ENCODE measurements around the gene HTRA3. TPM values are rescaled to one million over a fixed set of nuclear protein-coding genes. Genes with fewer than 3 reads are reported as not detected.
A peak's percentile ranks its signal among the peaks of the same experiment; 100 is the strongest.

The HTRA3 gene
- total RNA-seq, 2 donors from 2014 or later: 3.2 to 4.6 TPM

- H3K4me3 Mint-ChIP-seq: no peak overlapping the region
- DNase-seq: peak; percentile 26
- Histone ChIP-seq H3K27ac (ENCODE audit: low read depth, low read length) (no peak overlapping the region), H3K27me3 (ENCODE audit: control insufficient read depth, insufficient read depth, low read length, poor library complexity, severe bottlenecking) (no peaks in the 10 kb centered on the region), H3K4me1 (ENCODE audit: control insufficient read depth, insufficient read depth, low read length) (no peaks in the 10 kb centered on the region), H3K9ac (ENCODE audit: extremely low read depth, low read length, poor library complexity, severe bottlenecking) (no peak overlapping the region), H3K9me3 (ENCODE audit: control insufficient read depth, low read length) (no peaks in the 10 kb centered on the region), H3K4me3 (ENCODE audit: low read length) (no peak overlapping the region), H3K36me3 (ENCODE audit: control insufficient read depth, insufficient read depth, low read length) (no peaks in the 10 kb centered on the region)
- no peaks in the 10 kb centered on the region for H3K4me1 Mint-ChIP-seq
- no peaks in the 10 kb centered on the region for H3K36me3 Mint-ChIP-seq (ENCODE audit: low read depth)
- WGBS, 2 experiments (ENCODE audit: insufficient coverage in 1 of 2, insufficient read length in 1 of 2): 90 to 100% methylated on average over 5 to 6 of the region's 6 CpGs
- H3K27ac Mint-ChIP-seq: no peak overlapping the region
- no peak for TF ChIP-seq CTCF (conservative IDR thresholded peaks at IDR 0.05)
- peaks cover 8% of the 10 kb centered on the region for H3K27me3 Mint-ChIP-seq (ENCODE audit: insufficient read depth)
- H3K9me3 Mint-ChIP-seq: peaks cover 10% of the 10 kb centered on the region
Measured at GRCh38 chr4:8324640-8325239, 55.2 kb downstream of the HTRA3 start.

GRCh38 chr4:8325291-8325973 lies 55.9 kb downstream of the HTRA3 start:
- no peak for TF ChIP-seq CTCF (conservative IDR thresholded peaks at IDR 0.05)
- H3K4me1 ChIP-seq (ENCODE audit: control insufficient read depth, insufficient read depth, low read length): no peaks in the 10 kb centered on the region
- Mint-ChIP-seq H3K36me3 (ENCODE audit: low read depth) (no peaks in the 10 kb centered on the region), H3K27me3 (ENCODE audit: insufficient read depth) (peaks cover 8% of the 10 kb centered on the region), H3K27ac (no peak overlapping the region), H3K4me3 (no peak overlapping the region), H3K4me1 (no peaks in the 10 kb centered on the region), H3K9me3 (peaks cover 10% of the 10 kb centered on the region)
- no peak overlapping the region for H3K9ac ChIP-seq (ENCODE audit: extremely low read depth, low read length, poor library complexity, severe bottlenecking)
- DNase-seq: peak; percentile 29
- no peaks in the 10 kb centered on the region for H3K9me3 ChIP-seq (ENCODE audit: control insufficient read depth, low read length)
- H3K27me3 ChIP-seq (ENCODE audit: control insufficient read depth, insufficient read depth, low read length, poor library complexity, severe bottlenecking): no peaks in the 10 kb centered on the region
- WGBS, 2 experiments (ENCODE audit: insufficient coverage in 1 of 2, insufficient read length in 1 of 2): 70 to 80% methylated on average over 5 to 8 of the region's 8 CpGs
- H3K27ac ChIP-seq (ENCODE audit: low read depth, low read length): no peak overlapping the region
- H3K36me3 ChIP-seq (ENCODE audit: control insufficient read depth, insufficient read depth, low read length): no peaks in the 10 kb centered on the region
- H3K4me3 ChIP-seq (ENCODE audit: low read length): no peak overlapping the region

GRCh38 chr4:8326206-8326605 lies 56.7 kb downstream of the HTRA3 start:
- no peak for DNase-seq
- Histone ChIP-seq H3K27me3 (ENCODE audit: control insufficient read depth, insufficient read depth, low read length, poor library complexity, severe bottlenecking) (no peaks in the 10 kb centered on the region), H3K9ac (ENCODE audit: extremely low read depth, low read length, poor library complexity, severe bottlenecking) (no peak overlapping the region), H3K27ac (ENCODE audit: low read depth, low read length) (no peak overlapping the region), H3K36me3 (ENCODE audit: control insufficient read depth, insufficient read depth, low read length) (no peaks in the 10 kb centered on the region), H3K4me1 (ENCODE audit: control insufficient read depth, insufficient read depth, low read length) (no peaks in the 10 kb centered on the region), H3K9me3 (ENCODE audit: control insufficient read depth, low read length) (no peaks in the 10 kb centered on the region), H3K4me3 (ENCODE audit: low read length) (no peak overlapping the region)
- no peak overlapping the region for H3K27ac Mint-ChIP-seq
- no peak for TF ChIP-seq CTCF (conservative IDR thresholded peaks at IDR 0.05)
- peaks cover 8% of the 10 kb centered on the region for H3K27me3 Mint-ChIP-seq (ENCODE audit: insufficient read depth)
- H3K4me3 Mint-ChIP-seq: no peak overlapping the region
- H3K4me1 Mint-ChIP-seq: no peaks in the 10 kb centered on the region
- peaks cover 10% of the 10 kb centered on the region for H3K9me3 Mint-ChIP-seq
- no peaks in the 10 kb centered on the region for H3K36me3 Mint-ChIP-seq (ENCODE audit: low read depth)
